ENCODE data around the gene TBC1D10A. TPM values are rescaled to one million over a fixed set of nuclear protein-coding genes. Genes with fewer than 3 reads are reported as not detected.

The TBC1D10A gene
- total and polyA plus RNA-seq, 2 experiments from 2014 or later = 15.7 to 39.9 TPM

- Histone ChIP-seq H4K20me1 (ENCODE audit: insufficient read depth, poor library complexity, severe bottlenecking) (no peaks in the 10 kb centered on the region), H3K9me3 (ENCODE audit: low read depth) (no peaks in the 10 kb centered on the region), H3K27me3 (no peaks in the 10 kb centered on the region), H3K36me3 (replicated peaks; ENCODE audit: insufficient read depth, low read depth) (no peaks in the 10 kb centered on the region), H3K27ac (peak overlapping the region; percentile 89), H3K4me3 (peak overlapping the region; percentile 76), H3K4me2 (peak overlapping the region; percentile 99), H3K9me2 (replicated peaks; ENCODE audit: insufficient read depth) (no peaks in the 10 kb centered on the region), H3K4me1 (ENCODE audit: insufficient read depth) (peaks cover 33% of the 10 kb centered on the region), H2AFZ (peak overlapping the region; percentile 65), H3K79me2 (no peaks in the 10 kb centered on the region)
- TF ChIP-seq CTCF (IDR thresholded peaks at IDR 0.05; ENCODE audit: poor library complexity) (no peak), EZH2phosphoT487 (IDR thresholded peaks at IDR 0.05; ENCODE audit: low read depth, severe bottlenecking, unreplicated experiment) (no peak), EZH2 (IDR thresholded peaks at IDR 0.05; ENCODE audit: borderline replicate concordance) (no peak)
- DNase-seq (ENCODE audit: low spot score) = peak; percentile 71
- WGBS (ENCODE audit: low lambda C conversion rate, missing lambda C conversion rate) = 22% methylated on average over 15 of the region's 15 CpGs
These were observed 79.8 kb downstream of the TBC1D10A start for GRCh38 chr22:30246814-30247376.

GRCh38 chr22:30245985-30246813 lies 80.5 kb downstream of the TBC1D10A start, which contains the start of gene LIF:
Gene LIF, minus strand, starts transcription at chr22:30246759. Its CDS starts 64 bp downstream, at chr22:30246695.
- Histone ChIP-seq H3K4me1 (ENCODE audit: insufficient read depth) (peaks cover 33% of the 10 kb centered on the region), H3K27ac (peak within 1 kb of the TSS; percentile 89), H3K9me2 (replicated peaks; ENCODE audit: insufficient read depth) (no peaks in the 10 kb centered on the region), H3K4me2 (peak within 1 kb of the TSS; percentile 99), H3K36me3 (replicated peaks; ENCODE audit: insufficient read depth, low read depth) (no peaks in the 10 kb centered on the region), H3K9me3 (ENCODE audit: low read depth) (no peaks in the 10 kb centered on the region), H4K20me1 (ENCODE audit: insufficient read depth, poor library complexity, severe bottlenecking) (no peaks in the 10 kb centered on the region), H3K79me2 (no peaks in the 10 kb centered on the region), H3K27me3 (no peaks in the 10 kb centered on the region), H3K4me3 (peak within 1 kb of the TSS; percentile 76), H2AFZ (peak within 1 kb of the TSS; percentile 65)
- whole genome bisulfite sequencing (ENCODE audit: low lambda C conversion rate, missing lambda C conversion rate) = 1% methylated on average over 43 of the region's 64 CpGs
- TF ChIP-seq EZH2 (IDR thresholded peaks at IDR 0.05; ENCODE audit: borderline replicate concordance) (no peak), EZH2phosphoT487 (IDR thresholded peaks at IDR 0.05; ENCODE audit: low read depth, severe bottlenecking, unreplicated experiment) (no peak), CTCF (IDR thresholded peaks at IDR 0.05; ENCODE audit: poor library complexity) (peak; percentile 15)
- DNase-seq (ENCODE audit: low spot score) = peak; percentile 73

GRCh38 chr22:30245181-30245984 lies 81.4 kb downstream of the TBC1D10A start:
- Histone ChIP-seq H3K27ac (peak overlapping the region; percentile 89), H3K27me3 (no peaks in the 10 kb centered on the region), H3K9me2 (replicated peaks; ENCODE audit: insufficient read depth) (no peaks in the 10 kb centered on the region), H3K4me1 (ENCODE audit: insufficient read depth) (peaks cover 33% of the 10 kb centered on the region), H4K20me1 (ENCODE audit: insufficient read depth, poor library complexity, severe bottlenecking) (no peaks in the 10 kb centered on the region), H3K79me2 (no peaks in the 10 kb centered on the region), H3K4me3 (peak overlapping the region; percentile 76), H3K4me2 (peak overlapping the region; percentile 99), H3K9me3 (ENCODE audit: low read depth) (no peaks in the 10 kb centered on the region), H2AFZ (no peak overlapping the region), H3K36me3 (replicated peaks; ENCODE audit: insufficient read depth, low read depth) (no peaks in the 10 kb centered on the region)
- TF ChIP-seq CTCF (IDR thresholded peaks at IDR 0.05; ENCODE audit: poor library complexity) (no peak), EZH2 (IDR thresholded peaks at IDR 0.05; ENCODE audit: borderline replicate concordance) (no peak), EZH2phosphoT487 (IDR thresholded peaks at IDR 0.05; ENCODE audit: low read depth, severe bottlenecking, unreplicated experiment) (no peak)
- WGBS (ENCODE audit: low lambda C conversion rate, missing lambda C conversion rate) = 21% methylated on average over 7 of the region's 15 CpGs
- peak; percentile 44 for DNase-seq (ENCODE audit: low spot score)
